IMR-90 (cell line): ENCODE results near the gene LEPROT. TPM values are rescaled to one million over a fixed set of nuclear protein-coding genes. Genes with fewer than 3 reads are reported as not detected.

Experiments used
- ATAC-seq: fragments of 200-7000 bp; cut with Tn5 transposase; 2 replicates; pipeline ENCODE4 v1.9.1; 2020; ENCODE audit warnings: low read depth, mild to moderate bottlenecking, moderate library complexity
- BruUV-seq: library from RNA; stranded (reverse); fragments of 400-500 nt; replicated peaks from 2 replicates; lab custom pipeline; 2021; lab: Mats Ljungman, UMichigan
- CTCF ChIA-PET: fragments of 300-600 bp; formaldehyde crosslinking; extraction: SDS; loops from one replicate; lab custom pipeline; 2021; ENCODE audit warnings: antibody characterized with exemption; lab: Yijun Ruan, JAX
- POLR2A ChIA-PET: fragments of 300-600 bp; sonication (Branson Sonifier 250); formaldehyde crosslinking; loops from one replicate; lab custom pipeline; 2022; ENCODE audit warnings: antibody characterized with exemption; ENCODE audit not compliant: unreplicated experiment; lab: Charles Lee
- DNase-seq: peaks from one replicate; pipeline ENCODE4 v3.0.0; 2013
- H2AFZ ChIP-seq: replicated peaks from 2 replicates; pipeline ENCODE3; 2013; ENCODE audit warnings: low read length, mild to moderate bottlenecking; ENCODE audit not compliant: poor library complexity
- H2AK5ac ChIP-seq: 2 replicates; pipeline ENCODE4 v1.6.1; 2013; ENCODE audit warnings: low read depth, low read length, inconsistent platforms
- H2AK9ac ChIP-seq: replicated peaks from 2 replicates; pipeline ENCODE3; 2013; ENCODE audit warnings: mild to moderate bottlenecking, low read depth, low read length, moderate library complexity; ENCODE audit not compliant: poor library complexity
- H2BK120ac ChIP-seq: 2 replicates; pipeline ENCODE4 v1.6.1; 2013; ENCODE audit warnings: low read depth, low read length, inconsistent platforms
- H2BK15ac ChIP-seq: 3 replicates; pipeline ENCODE4 v1.6.1; 2013; ENCODE audit warnings: low read depth, low read length, inconsistent platforms
- H2BK20ac ChIP-seq: 2 replicates; pipeline ENCODE4 v1.6.1; 2013; ENCODE audit warnings: low read depth, mild to moderate bottlenecking, inconsistent platforms, low read length, moderate library complexity
- H2BK5ac ChIP-seq: 2 replicates; pipeline ENCODE4 v1.6.1; 2013; ENCODE audit warnings: mild to moderate bottlenecking, low read depth, low read length, inconsistent platforms; ENCODE audit not compliant: poor library complexity, severe bottlenecking
- H3K14ac ChIP-seq: replicated peaks from 2 replicates; pipeline ENCODE4 v1.6.1; 2013; ENCODE audit warnings: low read depth, low read length, inconsistent platforms
- H3K18ac ChIP-seq: 2 replicates; pipeline ENCODE4 v1.6.1; 2013; ENCODE audit warnings: low read depth, low read length, control low read depth
- H3K23ac ChIP-seq: 2 replicates; pipeline ENCODE4 v1.6.1; 2013; ENCODE audit warnings: low read depth, low read length, inconsistent platforms
- H3K27ac ChIP-seq: 2 replicates; pipeline ENCODE4 v1.5.1; 2013; ENCODE audit warnings: mild to moderate bottlenecking, control low read depth, low read length; ENCODE audit not compliant: insufficient read depth
- H3K27me3 ChIP-seq: 2 replicates; pipeline ENCODE4 v1.6.1; 2013; ENCODE audit warnings: low read length; ENCODE audit not compliant: control insufficient read depth, insufficient read depth
- H3K36me3 ChIP-seq: 2 replicates; pipeline ENCODE4 v1.6.1; 2013; ENCODE audit warnings: low read length, mixed read lengths; ENCODE audit not compliant: control insufficient read depth, insufficient read depth
- H3K4ac ChIP-seq: 2 replicates; pipeline ENCODE4 v1.6.1; 2013; ENCODE audit warnings: low read depth, low read length, inconsistent platforms
- H3K4me1 ChIP-seq: 2 replicates; pipeline ENCODE4 v1.6.1; 2013; ENCODE audit warnings: low read length, mixed read lengths; ENCODE audit not compliant: control insufficient read depth, insufficient read depth
- H3K4me2 ChIP-seq: 2 replicates; pipeline ENCODE4 v1.6.1; 2013; ENCODE audit warnings: low read depth, mild to moderate bottlenecking, control low read depth, low read length, moderate library complexity
- H3K4me3 ChIP-seq: 2 replicates; pipeline ENCODE4 v1.5.1; 2013; ENCODE audit warnings: low read depth, mild to moderate bottlenecking, control low read depth, low read length, moderate library complexity; ENCODE audit not compliant: insufficient read depth
- H3K56ac ChIP-seq: 2 replicates; pipeline ENCODE4 v1.6.1; 2013; ENCODE audit warnings: low read length, inconsistent platforms; ENCODE audit not compliant: insufficient read depth; ENCODE audit errors: extremely low read depth
- H3K79me1 ChIP-seq, 2 experiments: 2 replicates each; pipeline ENCODE4 v1.6.1; 2013; ENCODE audit warnings: low read length in 2 of 2, inconsistent platforms in 1 of 2, low read depth in 1 of 2
- H3K9ac ChIP-seq: 2 replicates; pipeline ENCODE4 v1.6.1; 2013; ENCODE audit warnings: low read depth, low read length, control low read depth
- H3K9me1 ChIP-seq: 2 replicates; pipeline ENCODE4 v1.6.1; 2013; ENCODE audit warnings: low read length, inconsistent platforms; ENCODE audit not compliant: insufficient read depth
- H3K9me3 ChIP-seq: 2 replicates; pipeline ENCODE4 v1.6.1; 2013; ENCODE audit warnings: low read length; ENCODE audit not compliant: control insufficient read depth, insufficient read depth
- H4K20me1 ChIP-seq: 2 replicates; pipeline ENCODE4 v1.6.1; 2013; ENCODE audit warnings: low read length, inconsistent platforms; ENCODE audit not compliant: insufficient read depth
- H4K5ac ChIP-seq: 2 replicates; pipeline ENCODE4 v1.6.1; 2013; ENCODE audit warnings: mild to moderate bottlenecking, low read depth, low read length, control low read depth
- H4K8ac ChIP-seq, 2 experiments: 2 replicates each; pipeline ENCODE4 v1.6.1; 2013; ENCODE audit warnings: low read depth in 2 of 2, low read length in 2 of 2, control low read depth in 1 of 2, inconsistent platforms in 1 of 2
- H4K91ac ChIP-seq: 2 replicates; pipeline ENCODE4 v1.6.1; 2013; ENCODE audit warnings: low read depth, low read length, inconsistent platforms; ENCODE audit not compliant: insufficient read depth
- CHD1 ChIP-seq: IDR thresholded peaks from 2 replicates; pipeline ENCODE4 v1.6.1; 2012; ENCODE audit warnings: low read depth, low read length, improper control_type of control experiment
- MAZ ChIP-seq: IDR thresholded peaks from 2 replicates; pipeline ENCODE4 v1.6.1; 2012; ENCODE audit warnings: low read depth, mild to moderate bottlenecking, low read length, improper control_type of control experiment, moderate library complexity, borderline replicate concordance
- RAD21 ChIP-seq: IDR thresholded peaks from 2 replicates; pipeline ENCODE4 v1.6.1; 2012; ENCODE audit warnings: low read length, improper control_type of control experiment
- RCOR1 ChIP-seq: IDR thresholded peaks from 2 replicates; pipeline ENCODE4 v1.6.1; 2012; ENCODE audit warnings: mild to moderate bottlenecking, low read length, improper control_type of control experiment; ENCODE audit not compliant: insufficient replicate concordance
- WGBS, 2 experiments: methylation state at CpG; one replicate each; pipeline versions ENCODE4 v1.1.5 to v1.1.7; 2013; ENCODE audit warnings: missing lambda C conversion rate in 2 of 2; ENCODE audit not compliant: insufficient read length in 1 of 2; ENCODE audit errors: extremely low coverage in 2 of 2; 5-methylcytosine and 5-hydroxymethylcytosine counted together
- dilution Hi-C: fragments of 300-500 bp; cut with HindIII; formaldehyde crosslinking; loops from one replicate; pipeline ENCODE4 v1.14.3; 2018; ENCODE audit warnings: low sequenced_read_pairs; ENCODE audit not compliant: unreplicated experiment
- in situ Hi-C: fragments of 300-500 bp; cut with MboI; formaldehyde crosslinking; loops from 3 replicates; pipeline ENCODE4 v1.14.3; 2019; ENCODE audit warnings: low sequenced_read_pairs, inconsistent platforms, mixed read lengths
- intact Hi-C: fragments of 100-400 bp; cut with micrococcal nuclease; formaldehyde crosslinking; loops from 2 replicates; pipeline ENCODE4 v1.10.0; 2022
- polyA plus RNA-seq, 3 experiments: library from polyadenylated mRNA; depleted of rRNA; stranded (reverse); fragments of >200 nt; gene quantifications; 2 replicates each; pipeline ENCODE4 v1.2.3, GENCODE V29; 2012; ENCODE audit warnings: low replicate concordance in 1 of 3
- total RNA-seq: library from RNA; depleted of rRNA; stranded (reverse); fragments of >200 nt; gene quantifications from 2 replicates; pipeline ENCODE4 v1.2.3, GENCODE V29; 2012
- TF ChIP-seq, protein P1 (sequence below): fragments of 150-350 bp; IDR thresholded peaks from 2 replicates; pipeline ENCODE4 v1.6.1; 2017; ENCODE audit warnings: mild to moderate bottlenecking, antibody characterized with exemption, low read length, low read depth

Gene LEPROT
- total and polyA plus RNA-seq, 2 of the 4 experiments (the other 2 are of a cell fraction): 21.0 to 40.2 TPM

- TF ChIP-seq RAD21 (no peak), CHD1 (no peak), RCOR1 (no peak), MAZ (peak; percentile 60; the same call in 1 of the 2 replicates)
- TF ChIP-seq, protein P1, sequence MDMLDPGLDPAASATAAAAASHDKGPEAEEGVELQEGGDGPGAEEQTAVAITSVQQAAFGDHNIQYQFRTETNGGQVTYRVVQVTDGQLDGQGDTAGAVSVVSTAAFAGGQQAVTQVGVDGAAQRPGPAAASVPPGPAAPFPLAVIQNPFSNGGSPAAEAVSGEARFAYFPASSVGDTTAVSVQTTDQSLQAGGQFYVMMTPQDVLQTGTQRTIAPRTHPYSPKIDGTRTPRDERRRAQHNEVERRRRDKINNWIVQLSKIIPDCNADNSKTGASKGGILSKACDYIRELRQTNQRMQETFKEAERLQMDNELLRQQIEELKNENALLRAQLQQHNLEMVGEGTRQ: no peak
- no CpG with 5 or more reads among the region's 52 CpGs for WGBS, 2 experiments
- in situ Hi-C loops: loop anchor here (10.0 kb wide), 3 partner anchors 355 to 1025 kb away; no protein-coding TSS in a partner anchor
- Histone ChIP-seq H3K18ac (peak overlapping the region; percentile 38), H2BK5ac (peak overlapping the region; percentile 63), H3K23ac (peak overlapping the region; percentile 67; the same call in 1 of the 2 replicates), H4K5ac (peak overlapping the region; percentile 36), H2AFZ (peak overlapping the region; percentile 96), H4K91ac (peak overlapping the region; percentile 83), H4K20me1 (no peaks in the 10 kb centered on the region; the same call in 1 of the 2 replicates), H3K4ac (peak overlapping the region; percentile 83), H3K9me1 (peaks cover 12% of the 10 kb centered on the region; the same call in 1 of the 2 replicates), H3K9me3 (no peaks in the 10 kb centered on the region), H2AK9ac (peak overlapping the region; percentile 66), H2BK20ac (0 out of 2 replicates have a peak overlapping the region, but pooled peaks have one; percentile 37), H3K4me3 (peak overlapping the region; percentile 67), H3K56ac (peak overlapping the region; percentile 68), H3K4me1 (peaks cover 12% of the 10 kb centered on the region), H3K9ac (peak overlapping the region; percentile 75), H2BK120ac (peak overlapping the region; percentile 77), H3K27me3 (no peaks in the 10 kb centered on the region), H3K79me1 (peaks cover 12 to 21% of the 10 kb centered on the region in 2 experiments), H3K14ac (peak overlapping the region; percentile 73), H2AK5ac (peak overlapping the region; percentile 45; the same call in 1 of the 2 replicates), H4K8ac (peak overlapping the region; percentile 95 to 98), H3K27ac (peak overlapping the region; percentile 78), H3K4me2 (peak overlapping the region; percentile 88), H2BK15ac (peak overlapping the region; percentile 99; the same call in 2 of the 3 replicates), H3K36me3 (no peaks in the 10 kb centered on the region)
- DNase-seq: peak; percentile 97
- intact Hi-C loops: loop anchor here (5.0 kb wide), 2 partner anchors 168 to 527 kb away; no protein-coding TSS in a partner anchor
- ATAC-seq: peak; percentile 95
- POLR2A ChIA-PET: interaction anchor here (0.5 kb wide), 2 partner anchors 11 to 208 kb away, joined by 3 read pairs; no protein-coding TSS in a partner anchor
- dilution Hi-C loops: no loop called here
- BruUV-seq: no TSS peak
- CTCF ChIA-PET: interaction anchor here (0.6 to 0.9 kb wide), 2 partner anchors 11 to 71 kb away, joined by 3 read pairs; no protein-coding TSS in a partner anchor
Observed at GRCh38 chr1:65419681-65420589, 533 bp upstream of the LEPROT start.
